Tibial artery (tissue), 4 donors: ENCODE results near the gene SOX13.
A peak's percentile ranks its signal among the peaks of the same experiment; 100 is the strongest.

Experiments used
- DNase-seq, 2 donors: peaks; one replicate each; pipeline ENCODE4 v3.0.0-alpha.2; 2019
- H3K27ac ChIP-seq, 2 donors: fragments of 200-600 bp; sonication (generic) in 1 of 2; 1 replicate in 1 of 2; 2 replicates in 1 of 2; pipeline ENCODE4 v1.5.1; 2018 to 2019; ENCODE audit warnings: mild to moderate bottlenecking in 1 of 2
- H3K27me3 ChIP-seq, 2 donors: fragments of 200-600 bp; sonication (generic) in 1 of 2; one replicate each; pipeline versions ENCODE4 v1.5.1 to v1.6.0; 2016 to 2019
- H3K36me3 ChIP-seq, 3 donors: fragments of 200-600 bp; sonication (generic) in 2 of 3; one replicate each; pipeline ENCODE4 v1.5.1; 2016 to 2019; ENCODE audit warnings: mild to moderate bottlenecking in 2 of 3
- H3K4me1 ChIP-seq, 4 donors: fragments of 200-600 bp; sonication (generic) in 2 of 4; 1 replicate in 3 of 4; 2 replicates in 1 of 4; pipeline ENCODE4 v1.5.1; 2016 to 2019
- H3K4me3 ChIP-seq, 2 donors: fragments of 200-600 bp; sonication (generic) in 1 of 2; 1 replicate in 1 of 2; 2 replicates in 1 of 2; pipeline ENCODE4 v1.5.1; 2018 to 2019; ENCODE audit warnings: mild to moderate bottlenecking in 2 of 2
- H3K9me3 ChIP-seq, 3 donors: fragments of 200-600 bp; sonication (generic) in 1 of 3; one replicate each; pipeline ENCODE4 v1.5.1; 2016 to 2019
- CTCF ChIP-seq, 2 experiments: fragments of 200-600 bp in 1 of 2; fragments of 450-650 bp in 1 of 2; IDR thresholded peaks; one replicate each; pipeline ENCODE4 v1.5.1; 2017 to 2019; ENCODE audit warnings: antibody characterized with exemption in 2 of 2, mild to moderate bottlenecking in 1 of 2, moderate library complexity in 1 of 2
- intact Hi-C: fragments of 100-400 bp; cut with DNase I; formaldehyde crosslinking; loops from one replicate; pipeline ENCODE4 v1.15.0; 2023; ENCODE audit warnings: low total_unique reads

SOX13 gene

GRCh38 chr1:204092632-204093420 is 19.9 kb downstream of the SOX13 start:
- Histone ChIP-seq H3K4me1 (peaks cover 9 to 83% (median 69%) of the 10 kb centered on the region in 4 donors), H3K27me3 (no peaks in the 10 kb centered on the region), H3K36me3 (no peaks in the 10 kb centered on the region), H3K27ac (peak overlapping the region in 1 of 2 donors; percentile 29), H3K9me3 (no peaks in the 10 kb centered on the region), H3K4me3 (no peak overlapping the region)
- DNase-seq = no peak
- no peak for TF ChIP-seq CTCF (IDR thresholded peaks at IDR 0.05)
- intact Hi-C loops = no loop called here

- Histone ChIP-seq H3K4me1 (peaks cover 9 to 78% (median 64%) of the 10 kb centered on the region in 4 donors), H3K4me3 (no peak overlapping the region), H3K36me3 (no peaks in the 10 kb centered on the region), H3K9me3 (no peaks in the 10 kb centered on the region), H3K27ac (no peak overlapping the region), H3K27me3 (no peaks in the 10 kb centered on the region)
- DNase-seq = no peak
- intact Hi-C loops = no loop called here
- no peak for TF ChIP-seq CTCF (IDR thresholded peaks at IDR 0.05)
Measured at GRCh38 chr1:204093421-204093717, 20.5 kb downstream of the SOX13 start.

- Histone ChIP-seq H3K27me3 (no peaks in the 10 kb centered on the region), H3K36me3 (no peaks in the 10 kb centered on the region), H3K27ac (no peak overlapping the region), H3K4me1 (peaks cover 9 to 77% (median 63%) of the 10 kb centered on the region in 4 donors), H3K4me3 (no peak overlapping the region), H3K9me3 (no peaks in the 10 kb centered on the region)
- intact Hi-C loops = no loop called here
- TF ChIP-seq CTCF (IDR thresholded peaks at IDR 0.05) = no peak
- no peak for DNase-seq
Measured at GRCh38 chr1:204093781-204094180, 20.9 kb downstream of the SOX13 start.

DNA sequence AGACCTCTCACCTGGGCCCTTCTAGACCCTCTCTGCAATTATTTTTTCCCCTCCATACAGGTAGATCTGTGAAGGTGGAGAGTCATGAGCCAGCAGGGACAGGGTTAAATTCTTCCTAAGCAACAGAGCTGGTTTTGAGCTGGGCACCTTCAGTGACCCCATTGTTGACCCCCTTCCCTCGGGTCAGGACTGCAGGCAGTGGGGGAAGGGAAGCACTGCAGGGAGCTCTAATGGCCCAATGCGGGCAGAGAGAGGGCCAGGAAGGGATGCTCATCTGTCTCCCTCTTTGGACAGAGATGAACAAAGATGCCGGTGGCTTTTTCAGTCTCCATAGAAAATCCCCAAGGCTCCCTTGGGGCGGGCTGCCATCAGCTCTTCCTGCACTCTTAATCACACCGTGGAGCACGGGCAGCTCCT is 21.4 kb downstream of the SOX13 start:
- TF ChIP-seq CTCF (IDR thresholded peaks at IDR 0.05) = no peak
- no peak for DNase-seq
- Histone ChIP-seq H3K4me3 (no peak overlapping the region), H3K36me3 (no peaks in the 10 kb centered on the region), H3K27me3 (no peaks in the 10 kb centered on the region), H3K27ac (no peak overlapping the region), H3K9me3 (no peaks in the 10 kb centered on the region), H3K4me1 (peaks cover 6 to 77% (median 59%) of the 10 kb centered on the region in 4 donors)
- intact Hi-C loops = no loop called here

DNA sequence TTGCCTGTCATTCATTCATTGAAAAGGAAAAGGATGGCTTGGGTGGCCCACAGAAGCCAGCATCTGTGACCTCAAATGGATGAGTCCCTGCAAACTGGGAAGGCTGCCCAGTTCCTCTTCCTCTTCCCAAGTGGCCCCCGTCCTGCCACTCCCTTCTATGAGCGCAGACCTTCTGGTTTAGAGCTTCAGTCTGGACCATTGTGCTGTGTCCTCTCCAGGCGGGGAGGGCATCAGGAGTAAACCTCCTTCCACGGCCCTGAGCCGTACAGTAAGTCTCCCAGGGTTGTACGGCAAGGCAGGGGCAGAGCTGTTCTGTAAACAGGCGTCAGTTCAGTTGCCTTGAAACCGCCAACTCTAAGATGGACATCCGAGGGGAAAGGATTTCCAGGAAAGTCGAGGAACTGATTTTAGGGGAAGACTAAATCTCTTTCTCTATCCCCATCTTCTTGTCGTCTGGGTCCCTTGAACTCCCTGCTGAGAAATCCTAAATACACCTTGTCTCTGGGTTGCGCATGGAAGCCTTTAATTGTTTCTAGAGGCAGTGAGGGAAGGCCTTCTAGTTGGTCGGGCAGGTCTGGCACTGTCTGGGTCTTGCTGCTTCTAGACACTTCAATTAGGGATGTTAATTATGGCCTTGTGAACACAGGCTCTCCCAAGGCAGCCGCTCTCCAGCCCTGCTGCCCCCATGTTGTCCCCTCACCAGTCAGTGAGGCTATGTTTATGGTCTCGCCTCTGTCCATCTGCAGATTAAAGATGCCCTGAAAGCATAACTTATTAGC is 22.1 kb downstream of the SOX13 start:
- H3K27me3 ChIP-seq = no peaks in the 10 kb centered on the region
- H3K36me3 ChIP-seq = no peaks in the 10 kb centered on the region
- no peak for DNase-seq
- TF ChIP-seq CTCF (IDR thresholded peaks at IDR 0.05) = no peak
- no peaks in the 10 kb centered on the region for H3K9me3 ChIP-seq
- intact Hi-C loops = no loop called here
- no peak overlapping the region for H3K4me3 ChIP-seq
- no peak overlapping the region for H3K27ac ChIP-seq
- H3K4me1 ChIP-seq = peaks cover 0 to 77% (median 55%) of the 10 kb centered on the region in 4 donors
